ENCODE data around the gene OXCT1.

GRCh38 chr5:41794471-41794870, 75.8 kb downstream of the OXCT1 start:
- TF ChIP-seq POLR2AphosphoS5 (IDR thresholded peaks at IDR 0.05), result no peak
- no peak for TF ChIP-seq POLR2A (IDR thresholded peaks at IDR 0.05)

Data from prostate gland (tissue), 1 donor.